HG03521 (cell line): ENCODE results near the gene FCN1.

Source experiments
- ATAC-seq: cut with Tn5 transposase; IDR thresholded peaks from one replicate; pipeline ENCODE4 v1.9.1; 2021; ENCODE audit warnings: mild to moderate bottlenecking, moderate library complexity; ENCODE audit not compliant: unreplicated experiment

FCN1 gene

DNA sequence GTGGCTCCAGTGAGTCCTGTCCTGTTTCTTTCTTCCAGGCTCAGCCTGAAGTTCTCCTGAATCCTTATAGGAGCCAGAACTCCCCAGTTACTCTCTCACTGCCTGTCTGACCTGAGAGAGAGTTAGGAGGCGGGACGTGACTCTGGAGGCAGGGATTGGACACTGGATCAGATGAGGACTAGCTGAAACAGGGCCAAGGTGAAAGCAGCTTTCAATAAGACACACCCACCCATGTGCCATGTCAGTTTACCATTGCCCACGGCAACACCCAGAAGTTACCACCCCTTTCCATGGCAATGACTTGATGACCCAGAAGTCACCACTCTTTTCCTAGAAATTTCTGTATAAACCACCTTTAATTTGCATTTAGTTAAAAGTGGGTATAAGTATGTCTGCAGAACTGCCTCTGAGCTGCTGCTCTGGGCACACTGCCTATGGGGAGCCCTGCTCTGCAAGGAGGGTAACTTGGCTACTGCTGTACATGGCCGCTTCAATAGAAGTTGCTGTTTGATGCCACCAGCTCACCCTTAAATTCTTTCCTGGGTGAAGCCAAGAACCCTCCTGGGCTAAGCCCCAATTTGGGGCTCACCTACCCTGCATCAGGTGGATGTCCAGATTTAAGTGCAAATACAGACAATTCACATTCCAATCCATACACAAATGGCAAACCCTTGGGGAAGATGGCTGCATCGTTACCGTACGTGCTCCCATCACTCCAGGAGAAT is 23.4 kb downstream of the FCN1 start:
- ATAC-seq: no peak

- no peak for ATAC-seq
Observed at GRCh38 chr9:134892820-134893420, 24.8 kb downstream of the FCN1 start.

- ATAC-seq: no peak
Observed at GRCh38 chr9:134892221-134892620, 25.5 kb downstream of the FCN1 start.

DNA sequence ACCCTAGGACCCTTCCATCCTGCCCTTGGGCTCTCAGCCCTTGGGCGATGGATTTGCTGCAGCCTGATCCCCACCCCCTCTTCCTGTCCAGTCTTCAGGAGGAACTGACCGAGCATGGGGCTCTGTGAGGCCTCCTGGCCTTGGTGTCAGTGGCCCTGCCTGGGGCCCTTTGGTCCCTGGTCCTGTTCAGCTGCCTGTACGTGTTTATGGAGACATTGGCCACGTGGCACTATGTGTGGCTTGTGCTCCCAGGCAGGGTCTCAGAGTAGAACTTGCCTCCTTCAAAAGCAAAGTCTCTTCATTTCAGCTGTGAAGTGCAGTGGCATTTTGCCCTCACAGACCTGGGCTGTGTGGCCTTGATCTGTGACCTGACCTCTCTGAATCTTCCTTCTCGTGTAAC is 26.0 kb downstream of the FCN1 start:
- ATAC-seq: no peak

DNA sequence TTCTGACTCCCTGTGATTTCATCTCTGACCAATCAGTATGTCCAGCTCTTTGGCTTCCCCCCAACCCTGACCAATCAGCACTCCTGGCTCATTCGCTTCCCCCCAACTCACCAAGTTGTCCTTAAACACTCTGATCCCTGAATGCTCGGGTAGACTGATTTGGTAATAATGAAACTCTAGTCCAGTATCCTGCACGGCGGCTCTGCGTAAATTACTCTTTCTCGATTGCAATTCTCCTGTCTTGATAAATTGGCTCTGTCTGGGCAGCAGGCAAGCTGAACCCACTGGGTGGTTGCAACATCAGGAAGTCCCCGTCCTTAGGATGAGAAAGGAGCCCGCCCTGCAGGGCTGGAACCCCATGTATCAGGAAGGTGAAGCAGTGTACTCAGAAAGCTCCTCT is 26.7 kb downstream of the FCN1 start:
- no peak for ATAC-seq

DNA sequence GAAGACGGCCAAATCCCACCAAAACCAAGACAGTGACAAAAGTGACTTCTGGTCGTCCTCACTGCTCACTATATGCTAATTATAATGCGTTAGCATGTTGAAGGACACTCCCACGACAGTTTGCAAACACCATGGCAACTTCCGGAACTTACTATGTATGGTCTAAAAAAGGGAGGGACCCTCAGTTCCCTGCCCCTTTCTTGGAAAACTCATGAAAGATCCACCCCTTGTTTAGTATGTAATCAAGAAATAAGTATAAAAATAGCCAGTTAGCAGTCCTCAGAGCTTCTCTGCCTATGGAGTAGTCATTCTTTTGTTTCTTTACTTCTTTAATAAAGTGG is 27.6 kb downstream of the FCN1 start:
- no peak for ATAC-seq

- ATAC-seq: no peak
Observed at GRCh38 chr9:134889386-134890154, 28.1 kb downstream of the FCN1 start.

DNA sequence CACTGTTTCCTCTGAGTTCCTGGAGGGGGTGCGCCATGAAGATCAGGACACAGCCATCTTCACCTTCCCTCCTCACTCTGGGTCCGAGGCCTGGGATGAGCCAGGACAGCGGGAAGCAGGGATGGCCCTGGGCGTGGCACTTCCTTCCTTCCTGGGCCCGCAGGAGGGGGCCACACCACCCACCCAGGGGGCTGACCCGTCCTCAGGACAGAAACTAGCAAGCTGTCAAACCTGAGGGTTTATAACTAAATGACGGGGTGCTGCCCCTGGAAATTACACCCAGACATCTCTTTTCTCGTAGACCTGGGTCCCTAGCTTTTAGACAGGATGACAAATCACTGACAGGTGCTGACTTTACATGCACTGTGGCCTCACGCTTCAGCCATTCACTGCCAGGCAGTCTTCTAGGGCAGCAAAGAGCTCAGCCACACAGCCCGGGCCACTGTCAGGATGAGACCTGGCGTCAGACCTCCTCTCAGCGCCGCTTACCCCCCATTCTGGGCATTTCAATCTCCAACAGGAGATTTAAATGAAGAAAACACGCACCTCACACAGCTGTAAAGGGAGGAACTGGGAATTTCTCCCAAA is 29.0 kb downstream of the FCN1 start:
- ATAC-seq: no peak

GRCh38 chr9:134887686-134888602 is 29.8 kb downstream of the FCN1 start:
- no peak for ATAC-seq

GRCh38 chr9:134887219-134887618 is 30.5 kb downstream of the FCN1 start:
- no peak for ATAC-seq

GRCh38 chr9:134886413-134886913 is 31.2 kb downstream of the FCN1 start:
- no peak for ATAC-seq

GRCh38 chr9:134885679-134886412 is 31.9 kb downstream of the FCN1 start:
- ATAC-seq: no peak

- no peak for ATAC-seq
Observed at GRCh38 chr9:134885001-134885678, 32.6 kb downstream of the FCN1 start.

DNA sequence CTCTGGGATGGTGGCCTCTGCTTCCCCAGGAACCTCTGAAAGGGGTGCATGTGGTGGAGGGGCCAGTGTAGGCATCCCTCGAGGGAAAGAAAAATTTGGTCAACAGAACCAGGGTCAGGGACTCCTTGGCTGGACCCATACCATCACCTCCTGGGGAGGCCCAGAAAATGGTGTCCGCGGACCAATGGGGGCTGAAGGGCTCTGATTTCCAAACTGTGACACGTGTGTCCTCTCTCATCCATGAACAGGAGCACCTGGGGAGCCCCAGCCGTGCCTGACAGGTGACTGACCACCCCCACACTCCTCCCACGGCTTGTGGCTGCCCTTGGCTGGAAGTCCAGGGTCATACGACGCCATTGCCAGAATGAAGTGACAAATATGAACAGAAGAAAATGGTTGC is 33.2 kb downstream of the FCN1 start:
- ATAC-seq: no peak

GRCh38 chr9:134883040-134883782 is 34.5 kb downstream of the FCN1 start:
- ATAC-seq: no peak

DNA sequence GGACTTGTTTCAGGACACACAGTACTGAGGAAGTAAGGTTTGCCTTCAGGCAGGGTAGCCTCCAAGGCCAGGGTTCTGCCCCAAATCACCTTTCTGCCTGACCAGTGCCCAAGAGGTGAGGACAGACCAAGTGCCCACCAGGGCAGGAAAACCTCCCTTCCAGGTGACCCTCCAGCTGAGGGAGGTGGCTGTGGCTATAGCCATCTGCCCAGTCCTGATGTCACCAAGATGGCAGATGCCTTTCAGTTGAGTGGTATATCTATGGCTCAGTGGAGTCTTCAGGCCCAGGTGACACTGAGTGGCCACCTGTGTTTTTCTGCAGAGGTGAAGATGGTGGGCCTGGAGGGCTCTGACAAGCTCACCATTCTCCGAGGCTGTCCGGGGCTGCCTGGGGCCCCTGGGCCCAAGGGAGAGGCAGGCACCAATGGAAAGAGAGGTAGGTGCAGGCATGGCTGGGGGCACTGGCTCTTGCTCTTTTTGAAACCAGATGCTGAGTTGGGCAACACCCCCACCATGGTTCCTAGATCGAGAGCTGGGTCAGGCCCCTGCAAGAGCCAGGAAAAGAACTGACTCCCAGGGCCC is 35.4 kb downstream of the FCN1 start:
- ATAC-seq: no peak

- ATAC-seq: no peak
Observed at GRCh38 chr9:134881313-134881670, 36.4 kb downstream of the FCN1 start.
